ENCODE measurements around the gene DYRK1B.

Gene DYRK1B

DNA sequence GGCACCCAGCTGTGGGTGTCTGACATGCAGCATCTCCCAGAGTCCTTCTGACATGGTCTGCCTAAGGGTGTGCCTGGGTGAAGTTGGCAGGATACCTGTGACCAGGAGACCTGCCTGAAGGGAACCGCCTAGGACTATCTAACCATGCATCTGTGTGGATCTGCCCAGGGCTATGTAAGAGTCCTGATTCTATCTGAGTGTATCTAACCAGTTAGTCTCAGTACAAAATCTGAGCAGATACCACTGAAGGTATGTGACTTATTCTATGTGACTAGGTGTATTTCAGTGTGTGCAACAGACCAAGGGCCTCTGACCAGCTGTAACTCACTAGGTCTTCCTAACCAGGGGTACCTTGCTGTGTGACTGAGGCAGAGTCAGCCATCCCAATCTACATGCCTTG is 40.4 kb upstream of the DYRK1B start:
- Histone ChIP-seq H3K4me1 (ENCODE audit: control insufficient read depth, low read depth, low read length) (no peaks in the 10 kb centered on the region), H3K27ac (ENCODE audit: low read depth, low read length) (no peak overlapping the region), H3K4me3 (ENCODE audit: low read length) (no peak overlapping the region), H3K79me2 (ENCODE audit: control insufficient read depth, insufficient read depth, low read length) (no peaks in the 10 kb centered on the region), H3K79me1 (ENCODE audit: low read length) (no peaks in the 10 kb centered on the region), H3K4me2 (ENCODE audit: low read length) (no peak overlapping the region), H2BK120ac (ENCODE audit: low read depth, low read length) (no peak overlapping the region), H3K4ac (ENCODE audit: low read depth, low read length) (no peak overlapping the region), H3K36me3 (ENCODE audit: control insufficient read depth, insufficient read depth, low read length) (no peaks in the 10 kb centered on the region), H3K23ac (ENCODE audit: low read length) (no peak overlapping the region), H2AK5ac (ENCODE audit: low read length) (no peak overlapping the region), H4K8ac (ENCODE audit: low read depth, low read length) (no peak overlapping the region), H3K56ac (ENCODE audit: low read length) (no peak overlapping the region), H2BK15ac (replicated peaks; ENCODE audit: low read depth) (no peak overlapping the region), H4K5ac (ENCODE audit: low read length) (no peak overlapping the region), H3K18ac (ENCODE audit: low read length) (no peak overlapping the region), H3K27me3 (ENCODE audit: insufficient read depth, low read length, poor library complexity) (no peaks in the 10 kb centered on the region), H3K9ac (ENCODE audit: low read length) (no peak overlapping the region), H2BK5ac (ENCODE audit: low read length) (no peak overlapping the region)
- no peak for DNase-seq
- no CpG with 5 or more reads among the region's 1 CpG for WGBS (ENCODE audit: extremely low coverage, insufficient coverage, low lambda C conversion rate)

GRCh38 chr19:39873385-39873784 is 39.4 kb upstream of the DYRK1B start:
- no peak overlapping the region for H2AK5ac ChIP-seq (ENCODE audit: low read length)
- no peak overlapping the region for H2BK15ac ChIP-seq (replicated peaks; ENCODE audit: low read depth)
- no peak overlapping the region for H4K5ac ChIP-seq (ENCODE audit: low read length)
- H3K36me3 ChIP-seq (ENCODE audit: control insufficient read depth, insufficient read depth, low read length) = no peaks in the 10 kb centered on the region
- H3K18ac ChIP-seq (ENCODE audit: low read length) = no peak overlapping the region
- no peak overlapping the region for H4K8ac ChIP-seq (ENCODE audit: low read depth, low read length)
- no peak overlapping the region for H3K9ac ChIP-seq (ENCODE audit: low read length)
- H3K27me3 ChIP-seq (ENCODE audit: insufficient read depth, low read length, poor library complexity) = no peaks in the 10 kb centered on the region
- DNase-seq = no peak
- H3K4ac ChIP-seq (ENCODE audit: low read depth, low read length) = no peak overlapping the region
- H3K79me2 ChIP-seq (ENCODE audit: control insufficient read depth, insufficient read depth, low read length) = no peaks in the 10 kb centered on the region
- H3K23ac ChIP-seq (ENCODE audit: low read length) = no peak overlapping the region
- H3K4me3 ChIP-seq (ENCODE audit: low read length) = no peak overlapping the region
- H2BK120ac ChIP-seq (ENCODE audit: low read depth, low read length) = no peak overlapping the region
- no peaks in the 10 kb centered on the region for H3K79me1 ChIP-seq (ENCODE audit: low read length)
- H3K56ac ChIP-seq (ENCODE audit: low read length) = no peak overlapping the region
- H3K27ac ChIP-seq (ENCODE audit: low read depth, low read length) = no peak overlapping the region
- H3K4me1 ChIP-seq (ENCODE audit: control insufficient read depth, low read depth, low read length) = no peaks in the 10 kb centered on the region
- no CpG with 5 or more reads among the region's 20 CpGs for WGBS (ENCODE audit: extremely low coverage, insufficient coverage, low lambda C conversion rate)
- no peak overlapping the region for H3K4me2 ChIP-seq (ENCODE audit: low read length)
- H2BK5ac ChIP-seq (ENCODE audit: low read length) = no peak overlapping the region

DNA sequence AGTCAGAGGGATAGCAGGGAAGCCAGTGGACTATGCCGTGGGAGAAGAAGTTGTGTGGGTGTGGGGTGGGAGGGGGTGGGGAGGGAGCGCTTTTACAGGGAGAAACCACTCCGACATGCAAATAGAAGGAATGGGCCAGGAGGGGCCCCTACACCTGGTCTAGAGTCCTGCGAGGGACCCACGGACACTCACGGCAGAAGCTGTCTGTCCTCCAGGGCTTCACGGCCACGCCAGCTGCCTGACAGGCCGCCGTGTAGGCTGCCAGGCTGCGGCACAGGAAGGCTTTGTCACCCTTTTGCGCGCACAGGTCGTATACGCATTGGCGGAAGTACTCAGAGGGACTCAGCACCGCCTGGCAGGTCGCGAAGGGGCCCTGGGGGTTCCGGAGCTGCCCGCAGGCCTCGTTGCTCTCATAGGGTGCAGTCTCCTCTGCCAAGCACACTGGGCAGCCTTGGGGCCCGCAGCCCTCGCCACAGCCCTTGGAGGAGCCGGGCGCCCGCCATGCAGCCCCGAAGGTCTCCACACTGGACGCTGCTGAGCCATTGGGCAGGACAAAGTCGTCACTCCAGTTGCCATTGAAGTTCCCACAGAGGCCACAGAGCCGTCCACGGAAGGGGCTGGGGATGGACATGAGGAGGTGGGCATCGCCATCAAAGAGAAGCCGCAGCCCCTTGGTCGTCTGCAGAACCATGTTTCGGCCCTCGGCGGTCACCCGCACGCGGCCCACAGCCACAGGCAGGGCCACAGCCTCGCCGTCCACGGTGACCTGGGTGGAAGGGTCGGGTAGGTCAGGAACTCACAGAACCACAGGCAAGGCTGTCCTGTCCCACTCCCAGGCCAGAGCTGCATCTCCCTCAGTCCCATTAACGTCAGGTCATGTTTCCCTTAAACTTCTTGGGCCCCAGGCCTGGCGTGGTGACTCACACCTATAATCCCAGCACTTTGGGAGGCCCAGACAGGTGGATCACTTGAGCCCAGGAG is 38.2 kb upstream of the DYRK1B start:
- H3K27ac ChIP-seq (ENCODE audit: low read depth, low read length) = no peak overlapping the region
- H3K4me2 ChIP-seq (ENCODE audit: low read length) = no peak overlapping the region
- H4K8ac ChIP-seq (ENCODE audit: low read depth, low read length) = no peak overlapping the region
- no peak overlapping the region for H2AK5ac ChIP-seq (ENCODE audit: low read length)
- H2BK5ac ChIP-seq (ENCODE audit: low read length) = no peak overlapping the region
- no peaks in the 10 kb centered on the region for H3K4me1 ChIP-seq (ENCODE audit: control insufficient read depth, low read depth, low read length)
- no CpG with 5 or more reads among the region's 47 CpGs for WGBS (ENCODE audit: extremely low coverage, insufficient coverage, low lambda C conversion rate)
- DNase-seq = no peak
- no peak overlapping the region for H3K4me3 ChIP-seq (ENCODE audit: low read length)
- H3K4ac ChIP-seq (ENCODE audit: low read depth, low read length) = no peak overlapping the region
- H3K56ac ChIP-seq (ENCODE audit: low read length) = no peak overlapping the region
- no peaks in the 10 kb centered on the region for H3K79me2 ChIP-seq (ENCODE audit: control insufficient read depth, insufficient read depth, low read length)
- H3K9ac ChIP-seq (ENCODE audit: low read length) = no peak overlapping the region
- H3K79me1 ChIP-seq (ENCODE audit: low read length) = no peaks in the 10 kb centered on the region
- H3K36me3 ChIP-seq (ENCODE audit: control insufficient read depth, insufficient read depth, low read length) = no peaks in the 10 kb centered on the region
- no peak overlapping the region for H3K18ac ChIP-seq (ENCODE audit: low read length)
- no peak overlapping the region for H2BK15ac ChIP-seq (replicated peaks; ENCODE audit: low read depth)
- no peak overlapping the region for H4K5ac ChIP-seq (ENCODE audit: low read length)
- no peaks in the 10 kb centered on the region for H3K27me3 ChIP-seq (ENCODE audit: insufficient read depth, low read length, poor library complexity)
- H2BK120ac ChIP-seq (ENCODE audit: low read depth, low read length) = no peak overlapping the region
- H3K23ac ChIP-seq (ENCODE audit: low read length) = no peak overlapping the region

GRCh38 chr19:39871362-39871761 is 37.4 kb upstream of the DYRK1B start:
- Histone ChIP-seq H4K5ac (ENCODE audit: low read length) (no peak overlapping the region), H2BK5ac (ENCODE audit: low read length) (no peak overlapping the region), H4K8ac (ENCODE audit: low read depth, low read length) (no peak overlapping the region), H3K4me1 (ENCODE audit: control insufficient read depth, low read depth, low read length) (no peaks in the 10 kb centered on the region), H3K4me2 (ENCODE audit: low read length) (no peak overlapping the region), H2BK15ac (replicated peaks; ENCODE audit: low read depth) (no peak overlapping the region), H2AK5ac (ENCODE audit: low read length) (no peak overlapping the region), H3K18ac (ENCODE audit: low read length) (no peak overlapping the region), H3K79me2 (ENCODE audit: control insufficient read depth, insufficient read depth, low read length) (no peaks in the 10 kb centered on the region), H3K79me1 (ENCODE audit: low read length) (no peaks in the 10 kb centered on the region), H3K4me3 (ENCODE audit: low read length) (no peak overlapping the region), H3K9ac (ENCODE audit: low read length) (no peak overlapping the region), H3K56ac (ENCODE audit: low read length) (no peak overlapping the region), H2BK120ac (ENCODE audit: low read depth, low read length) (no peak overlapping the region), H3K4ac (ENCODE audit: low read depth, low read length) (no peak overlapping the region), H3K27me3 (ENCODE audit: insufficient read depth, low read length, poor library complexity) (no peaks in the 10 kb centered on the region), H3K36me3 (ENCODE audit: control insufficient read depth, insufficient read depth, low read length) (no peaks in the 10 kb centered on the region), H3K27ac (ENCODE audit: low read depth, low read length) (no peak overlapping the region), H3K23ac (ENCODE audit: low read length) (no peak overlapping the region)
- WGBS (ENCODE audit: extremely low coverage, insufficient coverage, low lambda C conversion rate) = no CpG with 5 or more reads among the region's 6 CpGs
- DNase-seq = no peak

GRCh38 chr19:39870171-39870971 is 36.4 kb upstream of the DYRK1B start:
- Histone ChIP-seq H2BK5ac (ENCODE audit: low read length) (no peak overlapping the region), H4K8ac (ENCODE audit: low read depth, low read length) (no peak overlapping the region), H3K27ac (ENCODE audit: low read depth, low read length) (no peak overlapping the region), H2BK15ac (replicated peaks; ENCODE audit: low read depth) (no peak overlapping the region), H3K56ac (ENCODE audit: low read length) (no peak overlapping the region), H2AK5ac (ENCODE audit: low read length) (no peak overlapping the region), H3K27me3 (ENCODE audit: insufficient read depth, low read length, poor library complexity) (no peaks in the 10 kb centered on the region), H3K23ac (ENCODE audit: low read length) (no peak overlapping the region), H3K79me1 (ENCODE audit: low read length) (no peaks in the 10 kb centered on the region), H3K4me3 (ENCODE audit: low read length) (no peak overlapping the region), H3K36me3 (ENCODE audit: control insufficient read depth, insufficient read depth, low read length) (no peaks in the 10 kb centered on the region), H2BK120ac (ENCODE audit: low read depth, low read length) (no peak overlapping the region), H3K18ac (ENCODE audit: low read length) (no peak overlapping the region), H3K4me2 (ENCODE audit: low read length) (no peak overlapping the region), H3K79me2 (ENCODE audit: control insufficient read depth, insufficient read depth, low read length) (no peaks in the 10 kb centered on the region), H3K4ac (ENCODE audit: low read depth, low read length) (no peak overlapping the region), H3K4me1 (ENCODE audit: control insufficient read depth, low read depth, low read length) (no peaks in the 10 kb centered on the region), H4K5ac (ENCODE audit: low read length) (no peak overlapping the region), H3K9ac (ENCODE audit: low read length) (no peak overlapping the region)
- WGBS (ENCODE audit: extremely low coverage, insufficient coverage, low lambda C conversion rate) = no CpG with 5 or more reads among the region's 16 CpGs
- DNase-seq = peak; percentile 40

All from mesendoderm (in vitro differentiated cells).